Cardiac muscle cell (in vitro differentiated cells and primary cell): Measurements from ENCODE around the gene MAPRE2. TPM values are rescaled to one million over a fixed set of nuclear protein-coding genes. Genes with fewer than 3 reads are reported as not detected.
A peak's percentile ranks its signal among the peaks of the same experiment; 100 is the strongest.

ENCODE experiments used
- DNase-seq, 2 donors: peaks; one replicate each; pipeline versions ENCODE4 v3.0.0 to v3.0.0-alpha.2; 2010 to 2017; ENCODE audit warnings: low read depth in 1 of 2, low spot score in 1 of 2
- H3K27ac ChIP-seq: fragments of 200-600 bp; sonication (generic); 2 replicates; pipeline ENCODE4 v1.5.1; 2016
- H3K27me3 ChIP-seq: fragments of 200-600 bp; sonication (generic); 2 replicates; pipeline ENCODE4 v1.6.0; 2016; ENCODE audit warnings: control low read depth
- H3K36me3 ChIP-seq: fragments of 200-600 bp; sonication (generic); 2 replicates; pipeline ENCODE4 v1.5.1; 2016; ENCODE audit warnings: control low read depth
- H3K4me1 ChIP-seq: fragments of 200-600 bp; sonication (generic); 2 replicates; pipeline ENCODE4 v1.8.1; 2017; ENCODE audit warnings: low read depth, mild to moderate bottlenecking, mixed run types
- H3K4me3 ChIP-seq: fragments of 200-600 bp; sonication (generic); 2 replicates; pipeline ENCODE4 v1.5.1; 2016; ENCODE audit warnings: mild to moderate bottlenecking
- H3K9me3 ChIP-seq: fragments of 200-600 bp; sonication (generic); 2 replicates; pipeline ENCODE4 v1.5.1; 2017; ENCODE audit warnings: low read depth, mild to moderate bottlenecking, control low read depth
- CTCF ChIP-seq: IDR thresholded peaks from 2 replicates; pipeline ENCODE4 v1.5.1; 2012; ENCODE audit warnings: low read depth, mild to moderate bottlenecking, low read length
- polyA plus RNA-seq: library from polyadenylated mRNA; unstranded; fragments of >200 nt; fragmentation: Nextera tagmentation; extraction: Ambion mirVana; gene quantifications from 2 replicates; pipeline ENCODE4 v1.2.1, GENCODE V29; 2016
- total RNA-seq: library from RNA; depleted of rRNA; stranded (reverse); fragments of >200 nt; gene quantifications from 2 replicates; pipeline ENCODE4 v1.2.3, GENCODE V29; 2016

Gene MAPRE2
- total and polyA plus RNA-seq, 2 experiments from 2014 or later, result 20.3 to 31.0 TPM

GRCh38 chr18:35062408-35062807 is 21.2 kb downstream of the MAPRE2 start:
- H3K4me3 ChIP-seq, result no peak overlapping the region
- no peaks in the 10 kb centered on the region for H3K9me3 ChIP-seq
- no peaks in the 10 kb centered on the region for H3K27me3 ChIP-seq
- DNase-seq, result no peak
- H3K27ac ChIP-seq, result no peak overlapping the region
- no peak for TF ChIP-seq CTCF
- H3K4me1 ChIP-seq, result no peaks in the 10 kb centered on the region
- H3K36me3 ChIP-seq, result no peaks in the 10 kb centered on the region

DNA sequence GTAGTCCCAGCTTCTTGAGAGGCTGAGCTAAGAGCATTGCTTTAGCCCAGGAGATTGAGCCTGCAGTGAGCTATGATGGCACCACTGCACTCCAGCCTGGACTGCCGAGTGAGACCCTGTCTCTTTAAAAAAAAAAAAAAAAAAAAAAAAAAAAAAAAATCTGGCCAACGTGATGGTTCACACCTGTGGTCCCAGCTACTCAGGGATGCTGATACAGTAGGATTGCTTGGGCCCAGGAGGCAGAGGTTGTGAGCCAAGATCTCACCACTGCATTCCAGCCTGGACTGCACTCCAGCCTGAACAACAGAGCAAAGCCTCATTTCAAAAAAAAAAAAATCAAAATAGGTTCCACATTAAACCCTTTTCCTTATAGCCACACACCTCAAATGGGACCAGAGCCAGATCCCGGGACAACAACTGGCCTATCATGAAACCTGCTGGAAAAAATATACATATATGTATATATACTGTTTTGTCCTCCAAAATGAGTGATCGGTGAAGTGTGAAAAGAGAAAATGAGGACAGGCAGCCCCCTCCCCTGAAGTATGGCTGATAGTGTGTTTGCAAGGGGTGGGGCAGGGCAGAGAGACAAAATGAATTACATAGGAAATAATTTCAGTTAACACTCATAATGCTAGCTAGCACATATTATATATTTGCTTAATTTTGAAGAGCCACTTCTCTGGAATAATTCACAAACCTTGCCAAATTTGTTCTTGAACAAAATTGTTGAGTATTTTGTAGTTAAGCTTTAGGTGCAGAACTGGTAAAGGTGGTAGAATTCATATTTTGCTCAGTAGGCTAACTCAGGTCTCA is 22.9 kb downstream of the MAPRE2 start:
- Histone ChIP-seq H3K27ac (no peak overlapping the region), H3K4me3 (no peak overlapping the region), H3K27me3 (no peaks in the 10 kb centered on the region), H3K9me3 (no peaks in the 10 kb centered on the region), H3K4me1 (no peaks in the 10 kb centered on the region), H3K36me3 (no peaks in the 10 kb centered on the region)
- no peak for TF ChIP-seq CTCF
- no peak for DNase-seq

DNA sequence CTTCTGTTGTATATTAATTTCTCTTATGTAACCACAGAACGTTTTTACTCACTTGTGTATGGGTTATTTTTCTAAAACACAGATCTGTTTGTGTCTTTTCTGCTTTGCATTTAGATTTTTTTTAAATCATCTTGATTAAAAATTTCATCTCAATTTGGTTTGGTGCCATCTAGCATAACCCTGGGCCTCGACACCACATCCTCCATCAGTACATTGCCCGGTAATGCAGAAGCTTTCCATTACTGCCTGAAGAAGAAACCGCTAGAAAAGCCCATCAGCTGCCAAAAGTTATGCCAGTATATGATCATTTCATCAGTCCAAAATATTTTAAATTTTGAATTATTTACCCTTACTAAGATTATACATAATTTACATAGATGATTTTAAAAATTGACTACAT is 26.2 kb downstream of the MAPRE2 start:
- Histone ChIP-seq H3K4me3 (no peak overlapping the region), H3K27me3 (no peaks in the 10 kb centered on the region)

DNA sequence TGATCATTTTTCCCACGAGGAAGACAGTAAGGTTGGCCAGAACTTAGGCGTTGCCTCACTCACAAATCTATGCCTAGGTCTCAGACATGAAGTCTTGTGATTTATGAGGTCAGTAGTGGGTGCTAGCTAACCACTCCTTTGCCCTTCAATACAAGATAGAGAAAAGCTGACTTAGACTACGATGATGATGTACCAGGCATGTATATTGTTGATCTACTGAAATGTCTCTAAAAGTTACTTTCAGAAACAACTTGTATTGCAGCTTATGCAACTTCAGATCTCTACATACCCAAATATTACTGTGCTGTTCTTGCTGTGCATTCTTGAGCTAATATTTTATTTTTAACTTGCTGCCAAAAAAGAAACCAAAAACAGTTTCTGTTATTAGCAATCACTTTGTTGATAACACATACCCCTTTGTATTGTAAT is 30.6 kb downstream of the MAPRE2 start:
- no peak for TF ChIP-seq CTCF
- DNase-seq, result peak in 1 of 2 donors; percentile 69
- peaks cover 4% of the 10 kb centered on the region for H3K4me1 ChIP-seq

More for the DNA sequence above, 26.2 kb downstream of the MAPRE2 start:
- H3K9me3 ChIP-seq, result no peaks in the 10 kb centered on the region
- TF ChIP-seq CTCF, result no peak
- no peak overlapping the region for H3K27ac ChIP-seq
- no peaks in the 10 kb centered on the region for H3K4me1 ChIP-seq
- no peaks in the 10 kb centered on the region for H3K36me3 ChIP-seq
- no peak for DNase-seq

GRCh38 chr18:35072616-35073015 is 31.4 kb downstream of the MAPRE2 start:
- no peaks in the 10 kb centered on the region for H3K9me3 ChIP-seq
- no peak overlapping the region for H3K27ac ChIP-seq
- H3K27me3 ChIP-seq, result no peaks in the 10 kb centered on the region
- TF ChIP-seq CTCF, result no peak
- no peaks in the 10 kb centered on the region for H3K36me3 ChIP-seq
- peaks cover 4% of the 10 kb centered on the region for H3K4me1 ChIP-seq
- no peak overlapping the region for H3K4me3 ChIP-seq
- no peak for DNase-seq

More for the DNA sequence above, 30.6 kb downstream of the MAPRE2 start:
- no peaks in the 10 kb centered on the region for H3K9me3 ChIP-seq
- H3K27me3 ChIP-seq, result no peaks in the 10 kb centered on the region
- no peak overlapping the region for H3K4me3 ChIP-seq
- no peaks in the 10 kb centered on the region for H3K36me3 ChIP-seq
- no peak overlapping the region for H3K27ac ChIP-seq
